Gastrocnemius medialis (tissue), 4 donors: Measurements from ENCODE around the gene ITPR2. TPM values are rescaled to one million over a fixed set of nuclear protein-coding genes. Genes with fewer than 3 reads are reported as not detected.

Experiments
- ATAC-seq, 2 donors: fragments of 150-250 bp; one replicate each; pipeline ENCODE4 v1.9.1; 2016
- DNase-seq, 2 donors: peaks; one replicate each; pipeline ENCODE4 v3.0.0-alpha.2; 2019
- H3K27ac ChIP-seq, 4 donors: fragments of 200-600 bp; sonication (generic); 1 replicate in 1 of 4; 2 replicates in 3 of 4; pipeline ENCODE4 v1.5.1; 2016 to 2018; ENCODE audit warnings: mild to moderate bottlenecking in 2 of 4, moderate library complexity in 1 of 4
- H3K27me3 ChIP-seq, 3 donors: fragments of 200-600 bp; sonication (generic) in 2 of 3; 1 replicate in 1 of 3; 2 replicates in 2 of 3; pipeline versions ENCODE4 v1.5.1 to v1.6.0; 2016 to 2019; ENCODE audit warnings: mild to moderate bottlenecking in 1 of 3, moderate library complexity in 1 of 3
- H3K36me3 ChIP-seq, 2 donors: fragments of 200-600 bp; sonication (generic) in 1 of 2; one replicate each; pipeline ENCODE4 v1.5.1; 2017 to 2018
- H3K4me1 ChIP-seq, 2 donors: fragments of 200-600 bp; sonication (generic) in 1 of 2; one replicate each; pipeline ENCODE4 v1.5.1; 2016 to 2017; ENCODE audit warnings: mild to moderate bottlenecking in 2 of 2
- H3K4me3 ChIP-seq, 4 donors: fragments of 200-600 bp; sonication (generic) in 3 of 4; 1 replicate in 1 of 4; 2 replicates in 3 of 4; pipeline ENCODE4 v1.5.1; 2016 to 2019; ENCODE audit warnings: mild to moderate bottlenecking in 2 of 4
- H3K9me3 ChIP-seq, 3 donors: fragments of 200-600 bp; sonication (generic) in 2 of 3; 1 replicate in 1 of 3; 2 replicates in 2 of 3; pipeline ENCODE4 v1.5.1; 2016 to 2019
- CTCF ChIP-seq, 5 experiments: fragments of 450-650 bp in 3 of 5; fragments of 200-600 bp in 2 of 5; sonication (generic) in 2 of 5; IDR thresholded peaks in 4 of 5; conservative IDR thresholded peaks in 1 of 5; 1 replicate in 4 of 5; 2 replicates in 1 of 5; pipeline ENCODE4 v1.5.1; 2016 to 2019; ENCODE audit warnings: antibody characterized with exemption in 5 of 5, mild to moderate bottlenecking in 3 of 5, moderate library complexity in 3 of 5
- POLR2A ChIP-seq, 2 donors: fragments of 450-650 bp; IDR thresholded peaks; one replicate each; pipeline ENCODE4 v1.6.1; 2017; ENCODE audit warnings: antibody characterized with exemption in 2 of 2, mild to moderate bottlenecking in 2 of 2, moderate library complexity in 2 of 2
- in situ Hi-C, 4 donors: fragments of 200-750 bp; cut with MboI; loops; one replicate each; pipeline versions ENCODE4 v1.15.0 to v1.8.0; 2017; ENCODE audit warnings: low sequenced_read_pairs in 4 of 4
- intact Hi-C: fragments of 100-400 bp; cut with DNase I; formaldehyde crosslinking; loops from one replicate; pipeline ENCODE4 v1.15.1; 2023; ENCODE audit warnings: low total_unique reads
- total RNA-seq, 4 donors: library from RNA; depleted of rRNA; stranded (reverse); fragments of >200 nt; gene quantifications; one replicate each; pipeline versions ENCODE4 v1.1.0 to v1.2.3, GENCODE V29; 2016

Gene ITPR2
- total RNA-seq, 4 donors from 2014 or later, result 3.8 to 23.8 (median 4.1) TPM

- no peak for TF ChIP-seq CTCF (IDR thresholded peaks at IDR 0.05 in 4 of 5, conservative IDR thresholded peaks at IDR 0.05 in 1 of 5)
- no peak for TF ChIP-seq POLR2A (IDR thresholded peaks at IDR 0.05)
- no peaks in the 10 kb centered on the region for H3K9me3 ChIP-seq
- DNase-seq, result no peak
- intact Hi-C loops, result no loop called here
- in situ Hi-C loops, result no loop called here
- no peaks in the 10 kb centered on the region for H3K27me3 ChIP-seq
- no peaks in the 10 kb centered on the region for H3K36me3 ChIP-seq
- no peak overlapping the region for H3K27ac ChIP-seq
- H3K4me1 ChIP-seq, result peaks cover 7 to 9% of the 10 kb centered on the region in 2 donors
- no peak overlapping the region for H3K4me3 ChIP-seq
- no peak for ATAC-seq
These were observed 6.6 kb downstream of the ITPR2 start for GRCh38 chr12:26826437-26826836.

- no peaks in the 10 kb centered on the region for H3K27me3 ChIP-seq
- TF ChIP-seq CTCF (IDR thresholded peaks at IDR 0.05 in 4 of 5, conservative IDR thresholded peaks at IDR 0.05 in 1 of 5), result no peak
- no peak for TF ChIP-seq POLR2A (IDR thresholded peaks at IDR 0.05)
- no peak overlapping the region for H3K4me3 ChIP-seq
- in situ Hi-C loops (no loop called here), intact Hi-C loops (no loop called here)
- H3K27ac ChIP-seq, result no peak overlapping the region
- no peak for ATAC-seq
- no peaks in the 10 kb centered on the region for H3K36me3 ChIP-seq
- peaks cover 6 to 8% of the 10 kb centered on the region in 2 donors for H3K4me1 ChIP-seq
- no peaks in the 10 kb centered on the region for H3K9me3 ChIP-seq
- DNase-seq, result no peak
These were observed 7.5 kb downstream of the ITPR2 start for GRCh38 chr12:26825459-26826016.

- intact Hi-C loops, result no loop called here
- H3K4me1 ChIP-seq, result peaks cover 6 to 8% of the 10 kb centered on the region in 2 donors
- H3K36me3 ChIP-seq, result no peaks in the 10 kb centered on the region
- H3K27ac ChIP-seq, result no peak overlapping the region
- no peaks in the 10 kb centered on the region for H3K9me3 ChIP-seq
- ATAC-seq (no peak), DNase-seq (no peak)
- in situ Hi-C loops, result no loop called here
- no peaks in the 10 kb centered on the region for H3K27me3 ChIP-seq
- TF ChIP-seq POLR2A (IDR thresholded peaks at IDR 0.05) (no peak), CTCF (IDR thresholded peaks at IDR 0.05 in 4 of 5, conservative IDR thresholded peaks at IDR 0.05 in 1 of 5) (no peak)
- no peak overlapping the region for H3K4me3 ChIP-seq
These were observed 9.6 kb downstream of the ITPR2 start for GRCh38 chr12:26823390-26823789.

GRCh38 chr12:26822026-26822425 is 11.0 kb downstream of the ITPR2 start:
- ATAC-seq, result no peak
- in situ Hi-C loops (no loop called here), intact Hi-C loops (no loop called here)
- no peaks in the 10 kb centered on the region for H3K36me3 ChIP-seq
- no peak overlapping the region for H3K4me3 ChIP-seq
- H3K27me3 ChIP-seq, result no peaks in the 10 kb centered on the region
- H3K9me3 ChIP-seq, result no peaks in the 10 kb centered on the region
- TF ChIP-seq POLR2A (IDR thresholded peaks at IDR 0.05), result no peak
- TF ChIP-seq CTCF (IDR thresholded peaks at IDR 0.05 in 4 of 5, conservative IDR thresholded peaks at IDR 0.05 in 1 of 5), result no peak
- no peak overlapping the region for H3K27ac ChIP-seq
- no peak for DNase-seq
- peaks cover 6 to 8% of the 10 kb centered on the region in 2 donors for H3K4me1 ChIP-seq

- Histone ChIP-seq H3K9me3 (no peaks in the 10 kb centered on the region), H3K36me3 (no peaks in the 10 kb centered on the region), H3K4me1 (peaks cover 6 to 8% of the 10 kb centered on the region in 2 donors), H3K27ac (no peak overlapping the region), H3K4me3 (no peak overlapping the region), H3K27me3 (no peaks in the 10 kb centered on the region)
- in situ Hi-C loops (no loop called here), intact Hi-C loops (no loop called here)
- ATAC-seq, result no peak
- TF ChIP-seq CTCF (IDR thresholded peaks at IDR 0.05 in 4 of 5, conservative IDR thresholded peaks at IDR 0.05 in 1 of 5) (no peak), POLR2A (IDR thresholded peaks at IDR 0.05) (no peak)
- DNase-seq, result no peak
These were observed 11.7 kb downstream of the ITPR2 start for GRCh38 chr12:26821212-26821701.
